SU-DHL-6 (cell line): ENCODE data around the gene PPP1R3C.

ENCODE experiments used
- H2AFZ ChIP-seq: fragments of 200-600 bp; sonication (generic); 2 replicates; pipeline ENCODE4 v1.6.1; 2014; ENCODE audit warnings: low read depth, mild to moderate bottlenecking, moderate library complexity, mixed read lengths, antibody characterized with exemption, low read length; ENCODE audit not compliant: severe bottlenecking
- H3F3A ChIP-seq: fragments of 200-600 bp; shearing (Covaris generic); 2 replicates; pipeline ENCODE4 v1.6.0; 2016; ENCODE audit warnings: antibody characterized with exemption, mild to moderate bottlenecking; ENCODE audit not compliant: insufficient read depth
- H3K27ac ChIP-seq: fragments of 200-600 bp; sonication (generic); 2 replicates; pipeline ENCODE4 v1.5.1; 2016; ENCODE audit warnings: low read depth, mild to moderate bottlenecking, low read length, moderate library complexity, mixed read lengths
- H3K27me3 ChIP-seq: fragments of 200-600 bp; sonication (generic), shearing (Covaris generic); 2 replicates; pipeline ENCODE4 v1.6.0; 2014; ENCODE audit warnings: mild to moderate bottlenecking, low read length
- H3K36me3 ChIP-seq: fragments of 200-600 bp; sonication (generic); 2 replicates; pipeline ENCODE4 v1.6.1; 2014; ENCODE audit warnings: mild to moderate bottlenecking, low read length, mixed read lengths
- H3K4me2 ChIP-seq: fragments of 300-600, 200-600 bp; shearing (Covaris generic), sonication (generic); 2 replicates; pipeline ENCODE4 v1.6.0; 2014; ENCODE audit warnings: low read length, low read depth, mild to moderate bottlenecking; ENCODE audit not compliant: poor library complexity, severe bottlenecking
- H3K4me3 ChIP-seq: fragments of 200-600 bp; sonication (generic); 2 replicates; pipeline ENCODE4 v1.5.1; 2014; ENCODE audit warnings: antibody characterized with exemption, low read length, mild to moderate bottlenecking, mixed read lengths; ENCODE audit not compliant: insufficient read depth, poor library complexity, severe bottlenecking
- H3K79me2 ChIP-seq: fragments of 200-600 bp; sonication (generic); 2 replicates; pipeline ENCODE4 v1.6.1; 2014; ENCODE audit warnings: mild to moderate bottlenecking, low read length, moderate library complexity; ENCODE audit not compliant: insufficient read depth
- H3K9ac ChIP-seq: fragments of 200-600 bp; sonication (generic); 2 replicates; pipeline ENCODE4 v1.7.0; 2014; ENCODE audit warnings: mild to moderate bottlenecking, low read length
- H3K9me2 ChIP-seq: fragments of 200-600 bp; sonication (generic); replicated peaks from 2 replicates; pipeline ENCODE4 v1.6.1; 2014; ENCODE audit warnings: low read length; ENCODE audit not compliant: insufficient read depth
- H3K9me3 ChIP-seq: fragments of 200-600 bp; sonication (generic); 2 replicates; pipeline ENCODE4 v1.6.1; 2014; ENCODE audit warnings: low read length, mixed read lengths; ENCODE audit not compliant: insufficient read depth
- H4K20me1 ChIP-seq: fragments of 200-600 bp; sonication (generic); 2 replicates; pipeline ENCODE4 v1.6.1; 2014; ENCODE audit warnings: low read depth, mild to moderate bottlenecking, antibody characterized with exemption, low read length, moderate library complexity, mixed read lengths
- CTCF ChIP-seq: fragments of 200-600 bp; sonication (generic); IDR thresholded peaks from one replicate; pipeline ENCODE4 v1.5.1; 2017; ENCODE audit warnings: antibody characterized with exemption, mild to moderate bottlenecking, low read length, moderate library complexity; ENCODE audit not compliant: insufficient read depth, poor library complexity, severe bottlenecking
- EZH2phosphoT487 ChIP-seq: fragments of 200-600 bp; sonication (generic), shearing (Covaris generic); conservative IDR thresholded peaks from 2 replicates; pipeline ENCODE4 v1.6.1; 2018; ENCODE audit warnings: mild to moderate bottlenecking, antibody characterized with exemption, low read length, moderate library complexity, mixed read lengths

PPP1R3C gene

GRCh38 chr10:91627344-91628102 lies 5.3 kb downstream of the PPP1R3C start:
- H3K36me3 ChIP-seq, result no peaks in the 10 kb centered on the region
- H3K9me3 ChIP-seq, result no peaks in the 10 kb centered on the region
- H3K4me2 ChIP-seq, result no peak overlapping the region
- H3K79me2 ChIP-seq, result no peaks in the 10 kb centered on the region
- no peaks in the 10 kb centered on the region for H3K9me2 ChIP-seq
- no peak overlapping the region for H3K27ac ChIP-seq
- 0 out of 2 replicates have a peak, but pooled peaks cover 3% of the 10 kb centered on the region for H3K27me3 ChIP-seq
- no peaks in the 10 kb centered on the region for H4K20me1 ChIP-seq
- no peak overlapping the region for H3K9ac ChIP-seq
- TF ChIP-seq EZH2phosphoT487 (no peak), CTCF (no peak)
- no peak overlapping the region for H2AFZ ChIP-seq
- no peaks in the 10 kb centered on the region for H3F3A ChIP-seq
- no peak overlapping the region for H3K4me3 ChIP-seq

GRCh38 chr10:91626936-91627335 lies 5.9 kb downstream of the PPP1R3C start:
- Histone ChIP-seq H3K27me3 (0 out of 2 replicates have a peak, but pooled peaks cover 3% of the 10 kb centered on the region), H3K4me2 (no peak overlapping the region), H2AFZ (no peak overlapping the region), H3K36me3 (no peaks in the 10 kb centered on the region), H3K9me2 (no peaks in the 10 kb centered on the region), H3K9ac (no peak overlapping the region), H3K9me3 (no peaks in the 10 kb centered on the region), H4K20me1 (no peaks in the 10 kb centered on the region), H3K27ac (no peak overlapping the region), H3K79me2 (no peaks in the 10 kb centered on the region), H3F3A (no peaks in the 10 kb centered on the region), H3K4me3 (no peak overlapping the region)
- TF ChIP-seq EZH2phosphoT487 (no peak), CTCF (no peak)

- H3F3A ChIP-seq, result no peaks in the 10 kb centered on the region
- H3K27ac ChIP-seq, result no peak overlapping the region
- TF ChIP-seq EZH2phosphoT487 (no peak), CTCF (no peak)
- no peaks in the 10 kb centered on the region for H3K27me3 ChIP-seq
- no peaks in the 10 kb centered on the region for H4K20me1 ChIP-seq
- H3K36me3 ChIP-seq, result no peaks in the 10 kb centered on the region
- no peaks in the 10 kb centered on the region for H3K9me3 ChIP-seq
- H3K9me2 ChIP-seq, result no peaks in the 10 kb centered on the region
- no peak overlapping the region for H2AFZ ChIP-seq
- H3K4me2 ChIP-seq, result no peak overlapping the region
- no peaks in the 10 kb centered on the region for H3K79me2 ChIP-seq
- no peak overlapping the region for H3K4me3 ChIP-seq
- H3K9ac ChIP-seq, result no peak overlapping the region
Observed at GRCh38 chr10:91624633-91625032, 8.2 kb downstream of the PPP1R3C start.
